Ishikawa (cell line): ENCODE measurements around the gene DDX31.

Experiments used
- CEBPB ChIP-seq: IDR thresholded peaks from 2 replicates; pipeline ENCODE4 v1.6.1; 2012
- CREB1 ChIP-seq: IDR thresholded peaks from 2 replicates; pipeline ENCODE4 v1.6.1; 2012; ENCODE audit warnings: low read depth
- EGR1 ChIP-seq: IDR thresholded peaks from 2 replicates; pipeline ENCODE4 v1.6.1; 2012
- EP300 ChIP-seq: IDR thresholded peaks from 2 replicates; pipeline ENCODE4 v1.6.1; 2012; ENCODE audit warnings: borderline replicate concordance
- FOXM1 ChIP-seq: IDR thresholded peaks from 2 replicates; pipeline ENCODE4 v1.6.1; 2012; ENCODE audit warnings: low read depth, borderline replicate concordance
- MAX ChIP-seq: IDR thresholded peaks from 2 replicates; pipeline ENCODE4 v1.6.1; 2012
- NFIC ChIP-seq: IDR thresholded peaks from 2 replicates; pipeline ENCODE4 v1.6.1; 2012
- RAD21 ChIP-seq: IDR thresholded peaks from 2 replicates; pipeline ENCODE4 v1.6.1; 2012; ENCODE audit warnings: low read depth
- REST ChIP-seq: IDR thresholded peaks from 2 replicates; pipeline ENCODE4 v1.6.1; 2012; ENCODE audit warnings: low read depth, mild to moderate bottlenecking
- TAF1 ChIP-seq: IDR thresholded peaks from 2 replicates; pipeline ENCODE4 v1.6.1; 2012; ENCODE audit warnings: low read depth, mild to moderate bottlenecking
- TCF12 ChIP-seq: IDR thresholded peaks from 2 replicates; pipeline ENCODE4 v1.6.1; 2012; ENCODE audit warnings: low read depth
- TEAD4 ChIP-seq: IDR thresholded peaks from 2 replicates; pipeline ENCODE4 v1.6.1; 2012
- USF1 ChIP-seq: IDR thresholded peaks from 2 replicates; pipeline ENCODE4 v1.6.1; 2012
- YY1 ChIP-seq: IDR thresholded peaks from 2 replicates; pipeline ENCODE4 v1.6.1; 2012; ENCODE audit warnings: low read depth
- ZBTB7A ChIP-seq: IDR thresholded peaks from 2 replicates; pipeline ENCODE4 v1.6.1; 2012; ENCODE audit warnings: low read depth

DDX31 gene

GRCh38 chr9:132630811-132631210 lies 39.0 kb downstream of the DDX31 start:
- TF ChIP-seq ZBTB7A: no peak
- TF ChIP-seq USF1: no peak
- TF ChIP-seq NFIC: no peak
- TF ChIP-seq CEBPB: no peak
- TF ChIP-seq CREB1: no peak
- TF ChIP-seq EP300: no peak
- TF ChIP-seq YY1: no peak
- no peak for TF ChIP-seq RAD21
- TF ChIP-seq MAX: no peak
- TF ChIP-seq TAF1: no peak
- TF ChIP-seq TEAD4: no peak
- no peak for TF ChIP-seq TCF12
- TF ChIP-seq FOXM1: no peak
- TF ChIP-seq EGR1: no peak
- TF ChIP-seq REST: no peak

- no peak for TF ChIP-seq FOXM1
- no peak for TF ChIP-seq RAD21
- no peak for TF ChIP-seq NFIC
- TF ChIP-seq TEAD4: no peak
- TF ChIP-seq EGR1: no peak
Observed at GRCh38 chr9:132630116-132630515, 39.7 kb downstream of the DDX31 start.

- TF ChIP-seq ZBTB7A (no peak), TCF12 (no peak), REST (no peak), CEBPB (no peak), MAX (no peak), TAF1 (no peak), NFIC (no peak), FOXM1 (no peak), RAD21 (no peak)
Observed at GRCh38 chr9:132628746-132629145, 41.0 kb downstream of the DDX31 start.

GRCh38 chr9:132627594-132627993 lies 42.2 kb downstream of the DDX31 start:
- TF ChIP-seq REST (no peak), EP300 (no peak), FOXM1 (no peak), CEBPB (no peak), USF1 (no peak), TEAD4 (no peak), EGR1 (no peak), CREB1 (no peak), TAF1 (no peak), TCF12 (no peak), YY1 (no peak), MAX (no peak), ZBTB7A (no peak), RAD21 (no peak), NFIC (no peak)
